Spleen (tissue), 7 donors: Measurements from ENCODE around the gene NAA35.

Experiments
- POLR2A ChIP-seq, 3 donors: fragments of 450-650 bp; IDR thresholded peaks; one replicate each; pipeline ENCODE4 v1.5.1; 2017; ENCODE audit warnings: antibody characterized with exemption in 3 of 3, mild to moderate bottlenecking in 1 of 3
- TF ChIP-seq, protein P1 (sequence below), 11 experiments: fragments of 200-600 bp in 7 of 11; fragments of 450-650 bp in 4 of 11; sonication (generic) in 4 of 11; IDR thresholded peaks in 8 of 11; conservative IDR thresholded peaks in 3 of 11; 1 replicate in 7 of 11; 2 replicates in 4 of 11; pipeline versions ENCODE4 v1.4.0 to v1.8.0; 2016 to 2021; ENCODE audit warnings: antibody characterized with exemption in 11 of 11, inconsistent platforms in 4 of 11, mild to moderate bottlenecking in 1 of 11
- donor health status: DM: no; HTN: no; CAD: no; lungs with moderate emphysema.
- donor health status: DM: no; HTN: no; CAD: no.
- donor health status: DM: no; HTN: no; CAD: no.

GRCh38 chr9:85964526-85964925 lies 23.6 kb downstream of the NAA35 start:
- TF ChIP-seq, protein P1, sequence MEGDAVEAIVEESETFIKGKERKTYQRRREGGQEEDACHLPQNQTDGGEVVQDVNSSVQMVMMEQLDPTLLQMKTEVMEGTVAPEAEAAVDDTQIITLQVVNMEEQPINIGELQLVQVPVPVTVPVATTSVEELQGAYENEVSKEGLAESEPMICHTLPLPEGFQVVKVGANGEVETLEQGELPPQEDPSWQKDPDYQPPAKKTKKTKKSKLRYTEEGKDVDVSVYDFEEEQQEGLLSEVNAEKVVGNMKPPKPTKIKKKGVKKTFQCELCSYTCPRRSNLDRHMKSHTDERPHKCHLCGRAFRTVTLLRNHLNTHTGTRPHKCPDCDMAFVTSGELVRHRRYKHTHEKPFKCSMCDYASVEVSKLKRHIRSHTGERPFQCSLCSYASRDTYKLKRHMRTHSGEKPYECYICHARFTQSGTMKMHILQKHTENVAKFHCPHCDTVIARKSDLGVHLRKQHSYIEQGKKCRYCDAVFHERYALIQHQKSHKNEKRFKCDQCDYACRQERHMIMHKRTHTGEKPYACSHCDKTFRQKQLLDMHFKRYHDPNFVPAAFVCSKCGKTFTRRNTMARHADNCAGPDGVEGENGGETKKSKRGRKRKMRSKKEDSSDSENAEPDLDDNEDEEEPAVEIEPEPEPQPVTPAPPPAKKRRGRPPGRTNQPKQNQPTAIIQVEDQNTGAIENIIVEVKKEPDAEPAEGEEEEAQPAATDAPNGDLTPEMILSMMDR (IDR thresholded peaks at IDR 0.05 in 8 of 11, conservative IDR thresholded peaks at IDR 0.05 in 3 of 11): no peak
- no peak for TF ChIP-seq POLR2A (IDR thresholded peaks at IDR 0.05)
